HEK293T (cell line): ENCODE data around the gene KL.

Experiments used
- BHLHE40 ChIP-seq: fragments of 450-650 bp; IDR thresholded peaks from 2 replicates; pipeline ENCODE4 v1.6.1; 2016; ENCODE audit warnings: mild to moderate bottlenecking, moderate library complexity, borderline replicate concordance
- FOXA1 ChIP-seq: fragments of 450-650 bp; IDR thresholded peaks from 2 replicates; pipeline ENCODE4 v1.6.1; 2016; ENCODE audit warnings: mild to moderate bottlenecking
- FOXM1 ChIP-seq: fragments of 450-650 bp; IDR thresholded peaks from 2 replicates; pipeline ENCODE4 v1.6.1; 2017; ENCODE audit warnings: mild to moderate bottlenecking, borderline replicate concordance
- L3MBTL2 ChIP-seq: fragments of 450-650 bp; conservative IDR thresholded peaks from 2 replicates; pipeline ENCODE4 v1.6.1; 2016; ENCODE audit warnings: mild to moderate bottlenecking
- SP1 ChIP-seq: fragments of 450-650 bp; IDR thresholded peaks from 2 replicates; pipeline ENCODE4 v1.6.1; 2017
- SUZ12 ChIP-seq: fragments of 450-650 bp; IDR thresholded peaks from 2 replicates; pipeline ENCODE4 v1.6.1; 2016; ENCODE audit warnings: mild to moderate bottlenecking
- TARDBP ChIP-seq: fragments of 450-650 bp; IDR thresholded peaks from 2 replicates; pipeline ENCODE4 v1.6.1; 2016
- ZNF384 ChIP-seq: fragments of 450-650 bp; IDR thresholded peaks from 2 replicates; pipeline ENCODE4 v1.6.1; 2016

DNA sequence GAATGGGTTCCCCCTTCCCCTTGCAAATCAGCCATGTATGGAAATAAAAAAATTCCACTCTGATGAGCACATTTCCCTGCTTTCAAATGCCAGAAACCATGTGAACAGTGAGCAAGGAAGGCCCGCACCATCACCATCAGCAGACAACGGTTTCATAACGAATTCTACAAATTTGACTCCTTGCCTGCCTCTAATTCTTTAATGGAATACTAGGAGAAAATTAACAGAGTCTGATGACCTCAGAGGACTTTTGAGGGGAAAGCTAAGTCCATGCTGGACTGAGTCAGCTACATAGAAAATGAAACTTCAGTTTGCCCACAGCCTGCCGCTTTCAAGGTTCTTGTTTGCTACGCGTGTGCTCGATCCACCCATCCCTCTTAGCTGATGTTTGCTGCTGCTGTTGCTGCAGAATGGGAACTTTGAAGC, 46.7 kb upstream of the KL start:
- TF ChIP-seq SUZ12 = no peak
- no peak for TF ChIP-seq ZNF384
- TF ChIP-seq FOXM1 = no peak
- no peak for TF ChIP-seq SP1
- TF ChIP-seq TARDBP = no peak
- no peak for TF ChIP-seq BHLHE40
- no peak for TF ChIP-seq L3MBTL2
- TF ChIP-seq FOXA1 = no peak
